GM12878 (cell line): ENCODE measurements around the gene ASIC4. TPM values are rescaled to one million over a fixed set of nuclear protein-coding genes. Genes with fewer than 3 reads are reported as not detected.

Source experiments
- ATAC-seq: fragments of 200-7000 bp; cut with Tn5 transposase; 3 replicates; pipeline ENCODE4 v1.9.1; 2020; ENCODE audit warnings: mild to moderate bottlenecking, moderate library complexity
- BruUV-seq: library from RNA; stranded (reverse); fragments of 400-500 nt; replicated peaks from 2 replicates; lab custom pipeline; 2021; lab: Mats Ljungman, UMichigan
- CTCF ChIA-PET: fragments of 300-600 bp; sonication (Branson Sonifier 250); formaldehyde crosslinking; extraction: SDS; loops from one replicate; lab custom pipeline; 2021; ENCODE audit warnings: inconsistent platforms; lab: Yijun Ruan, JAX
- POLR2A ChIA-PET: fragments of 350-600 bp; formaldehyde crosslinking; extraction: SDS; loops from one replicate; lab custom pipeline; 2021; ENCODE audit warnings: inconsistent platforms; lab: Charles Lee
- RAD21 ChIA-PET: fragments of 300-600 bp; sonication (Branson Sonifier 250); formaldehyde crosslinking; loops from one replicate; lab custom pipeline; 2023; ENCODE audit warnings: antibody characterized with exemption; ENCODE audit not compliant: unreplicated experiment; lab: Charles Lee
- SMC1A ChIA-PET: fragments of 300-600 bp; sonication (Branson Sonifier 250); formaldehyde crosslinking; loops from one replicate; lab custom pipeline; 2023; ENCODE audit not compliant: unreplicated experiment, uncharacterized antibody; lab: Charles Lee
- DNase-seq: peaks from one replicate; pipeline ENCODE4 v3.0.0-alpha.2; 2011; ENCODE audit warnings: low read depth, low spot score
- FAIRE-seq: peaks from 3 replicates; lab custom pipeline; 2011; peaks lifted over from hg19 to GRCh38; lab: Jason Lieb, UNC
- H2AFZ ChIP-seq: 2 replicates; pipeline ENCODE4 v1.6.0; 2011; ENCODE audit warnings: low read depth, low read length, control low read depth; ENCODE audit not compliant: control insufficient read depth
- H3K27ac ChIP-seq: 2 replicates; pipeline ENCODE4 v1.5.1; 2011; ENCODE audit warnings: control low read depth; ENCODE audit not compliant: control insufficient read depth, insufficient read depth
- H3K27me3 ChIP-seq, 2 experiments: replicated peaks in 1 of 2; 2 replicates each; pipeline versions ENCODE4 v1.6.0 to v1.6.1; 2011; ENCODE audit warnings: low read length in 1 of 2; ENCODE audit not compliant: control insufficient read depth in 2 of 2, insufficient read depth in 2 of 2
- H3K36me3 ChIP-seq, 2 experiments: 2 replicates each; pipeline ENCODE4 v1.5.1; 2011; ENCODE audit warnings: low read length in 1 of 2; ENCODE audit not compliant: control insufficient read depth in 2 of 2, insufficient read depth in 2 of 2
- H3K4me1 ChIP-seq: 2 replicates; pipeline ENCODE4 v1.6.1; 2011; ENCODE audit warnings: mild to moderate bottlenecking, low read length, moderate library complexity, mixed read lengths; ENCODE audit not compliant: control insufficient read depth, insufficient read depth
- H3K4me2 ChIP-seq: 2 replicates; pipeline ENCODE4 v1.6.0; 2011; ENCODE audit warnings: control low read depth; ENCODE audit not compliant: control insufficient read depth, insufficient read depth
- H3K4me3 ChIP-seq: fragments of 200-600 bp; sonication (generic); 2 replicates; pipeline ENCODE4 v1.5.1; 2016
- H3K79me2 ChIP-seq: 2 replicates; pipeline ENCODE4 v1.6.0; 2011; ENCODE audit warnings: low read length; ENCODE audit not compliant: control insufficient read depth, insufficient read depth
- H3K9ac ChIP-seq: 2 replicates; pipeline ENCODE4 v1.8.0; 2011; ENCODE audit warnings: low read length, control low read depth, mixed read lengths; ENCODE audit not compliant: control insufficient read depth, insufficient read depth
- H3K9me3 ChIP-seq: replicated peaks from 3 replicates; pipeline ENCODE4 v1.5.1; 2011; ENCODE audit warnings: mild to moderate bottlenecking, low read length; ENCODE audit not compliant: control insufficient read depth, insufficient read depth
- H4K20me1 ChIP-seq: 2 replicates; pipeline ENCODE4 v1.6.0; 2011; ENCODE audit not compliant: control insufficient read depth, insufficient read depth
- EGR1 ChIP-seq, 2 experiments: IDR thresholded peaks; 1 replicate in 1 of 2; 2 replicates in 1 of 2; pipeline ENCODE4 v1.6.1; 2011 to 2012; ENCODE audit warnings: low read depth in 2 of 2, low read length in 2 of 2, borderline replicate concordance in 1 of 2, mild to moderate bottlenecking in 1 of 2, moderate library complexity in 1 of 2
- PML ChIP-seq: IDR thresholded peaks from 2 replicates; pipeline ENCODE4 v1.6.1; 2012; ENCODE audit warnings: low read length, inconsistent platforms
- WRNIP1 ChIP-seq: IDR thresholded peaks from 2 replicates; pipeline ENCODE4 v1.6.1; 2011; ENCODE audit warnings: low read depth, low read length, improper control_type of control experiment, borderline replicate concordance
- WGBS: methylation state at CpG from one replicate; pipeline ENCODE4 v1.1.6; 2016; ENCODE audit warnings: low lambda C conversion rate; ENCODE audit not compliant: insufficient replicate concordance, insufficient coverage; ENCODE audit errors: missing lambda C conversion rate; 5-methylcytosine and 5-hydroxymethylcytosine counted together
- in situ Hi-C: fragments of 300-500 bp; cut with MboI; formaldehyde crosslinking; loops from 9 replicates; pipeline ENCODE4 v1.14.3; 2018; ENCODE audit warnings: mixed read lengths
- intact Hi-C: fragments of 100-400 bp; cut with micrococcal nuclease; formaldehyde crosslinking; loops from one replicate; pipeline ENCODE4 v1.14.2; 2022; ENCODE audit not compliant: unreplicated experiment
- polyA plus RNA-seq, 11 experiments: library from polyadenylated mRNA; depleted of rRNA in 4 of 11; unstranded in 6 of 11; stranded (reverse) in 5 of 11; fragments of >200 nt; fragmentation: Nextera tagmentation in 4 of 11; fragmentation: Illumina TruSeq in 1 of 11; extraction: Ambion mirVana in 4 of 11; extraction: Trizol in 1 of 11; gene quantifications; 1 replicate in 1 of 11; 2 replicates in 10 of 11; pipeline versions ENCODE4 v1.2.1 to v1.2.3, GENCODE V29; 2011 to 2016; ENCODE audit warnings: inconsistent platforms in 2 of 11, missing spikeins in 2 of 11, low read depth in 1 of 11
- total RNA-seq, 4 experiments: library from RNA; depleted of rRNA in 3 of 4; stranded (reverse); fragments of >200 nt in 3 of 4; fragmentation: Illumina TruSeq in 1 of 4; extraction: Trizol in 1 of 4; gene quantifications; 2 replicates each; pipeline versions ENCODE4 v1.2.1 to v1.2.3, GENCODE V29; 2013 to 2021

The ASIC4 gene
- total and polyA plus RNA-seq, 10 of the 15 experiments (the other 5 are each of a cell fraction or from before 2014, with no cell fraction given): 0.01 TPM; not detected in 9

- H3K79me2 ChIP-seq: no peaks in the 10 kb centered on the region
- ATAC-seq (no peak), DNase-seq (no peak), FAIRE-seq (no peak)
- ChIA-PET POLR2A (no interaction called here), CTCF (interaction anchor here (1.3 to 4.6 kb wide), 2 partner anchors 9 to 152 kb away, joined by 4 to 63 read pairs; no protein-coding TSS in a partner anchor), SMC1A (no interaction called here), RAD21 (no interaction called here)
- WGBS: 78% methylated on average over 32 of the region's 32 CpGs
- no peaks in the 10 kb centered on the region for H3K9me3 ChIP-seq
- no peak overlapping the region for H3K27ac ChIP-seq
- H3K4me2 ChIP-seq: no peak overlapping the region
- no peak for TF ChIP-seq PML
- no peak for TF ChIP-seq WRNIP1
- no peak for TF ChIP-seq EGR1 (IDR thresholded peaks at IDR 0.05; ENCODE audit: borderline replicate concordance in 1 of 2, low read depth in 2 of 2, low read length in 2 of 2)
- H3K27me3 ChIP-seq: peaks cover 0 to 3% of the 10 kb centered on the region in 2 experiments; a peak in 2 of 4 replicates
- in situ Hi-C loops: no loop called here
- H3K36me3 ChIP-seq: no peaks in the 10 kb centered on the region; a peak in 1 of 4 replicates
- intact Hi-C loops: no loop called here
- H3K4me1 ChIP-seq: peaks cover 3% of the 10 kb centered on the region; the same call in 1 of the 2 replicates
- no peak overlapping the region for H2AFZ ChIP-seq
- no TSS peak for BruUV-seq
- no peak overlapping the region for H3K4me3 ChIP-seq
- no peak overlapping the region for H3K9ac ChIP-seq
- no peaks in the 10 kb centered on the region for H4K20me1 ChIP-seq
Measured at GRCh38 chr2:219538956-219539788, 24.9 kb downstream of the ASIC4 start.
